ENCODE data around the gene ITPR1. TPM values are rescaled to one million over a fixed set of nuclear protein-coding genes. Genes with fewer than 3 reads are reported as not detected.

The ITPR1 gene
- total RNA-seq, 4 donors from 2014 or later: 15.3 to 50.2 (median 28.7) TPM

- Histone ChIP-seq H3K9me3 (no peaks in the 10 kb centered on the region), H3K27me3 (no peaks in the 10 kb centered on the region), H3K27ac (no peak overlapping the region), H3K4me1 (no peaks in the 10 kb centered on the region), H3K36me3 (peaks cover 0 to 6% (median 1%) of the 10 kb centered on the region in 4 donors), H3K4me3 (no peak overlapping the region)
- in situ Hi-C loops (cut with MboI; ENCODE audit: low pct_ligation_motif_present in 1 of 4, low pct_unique_long_range_greater_than_20kb in 1 of 4, low sequenced_read_pairs in 3 of 4) (no loop called here), intact Hi-C loops (cut with DNase I; ENCODE audit: low total_unique reads) (no loop called here)
- DNase-seq: no peak
- no peak for TF ChIP-seq EP300 (IDR thresholded peaks at IDR 0.05; ENCODE audit: low read depth)
- no peak for TF ChIP-seq CTCF (IDR thresholded peaks at IDR 0.05)
- TF ChIP-seq POLR2AphosphoS5 (IDR thresholded peaks at IDR 0.05): no peak
- TF ChIP-seq POLR2A (IDR thresholded peaks at IDR 0.05): no peak
- 96 to 97% methylated on average over 3 to 10 of the region's 10 CpGs for WGBS, 2 donors (ENCODE audit: low coverage in 1 of 2)
Measured at GRCh38 chr3:4684976-4685375, 191.8 kb downstream of the ITPR1 start.

- Histone ChIP-seq H3K4me3 (no peak overlapping the region), H3K27ac (no peak overlapping the region), H3K36me3 (peaks cover 0 to 11% (median 3%) of the 10 kb centered on the region in 4 donors), H3K27me3 (no peaks in the 10 kb centered on the region), H3K9me3 (peaks cover 0 to 3% of the 10 kb centered on the region in 2 donors), H3K4me1 (no peaks in the 10 kb centered on the region)
- DNase-seq: no peak
- intact Hi-C loops (cut with DNase I; ENCODE audit: low total_unique reads): no loop called here
- 92 to 100% methylated on average over 1 to 10 of the region's 10 CpGs for WGBS, 2 donors (ENCODE audit: low coverage in 1 of 2)
- in situ Hi-C loops (cut with MboI; ENCODE audit: low pct_ligation_motif_present in 1 of 4, low pct_unique_long_range_greater_than_20kb in 1 of 4, low sequenced_read_pairs in 3 of 4): no loop called here
- TF ChIP-seq EP300 (IDR thresholded peaks at IDR 0.05; ENCODE audit: low read depth): no peak
- no peak for TF ChIP-seq POLR2A (IDR thresholded peaks at IDR 0.05)
- no peak for TF ChIP-seq POLR2AphosphoS5 (IDR thresholded peaks at IDR 0.05)
- TF ChIP-seq CTCF (IDR thresholded peaks at IDR 0.05): no peak
Measured at GRCh38 chr3:4685673-4686345, 192.7 kb downstream of the ITPR1 start.

- Histone ChIP-seq H3K27me3 (no peaks in the 10 kb centered on the region), H3K9me3 (peaks cover 0 to 3% of the 10 kb centered on the region in 2 donors), H3K36me3 (peaks cover 0 to 12% (median 3%) of the 10 kb centered on the region in 4 donors), H3K4me3 (no peak overlapping the region), H3K4me1 (no peaks in the 10 kb centered on the region), H3K27ac (no peak overlapping the region)
- no peak for DNase-seq
- intact Hi-C loops (cut with DNase I; ENCODE audit: low total_unique reads): no loop called here
- TF ChIP-seq POLR2A (IDR thresholded peaks at IDR 0.05): no peak
- no peak for TF ChIP-seq CTCF (IDR thresholded peaks at IDR 0.05)
- no peak for TF ChIP-seq POLR2AphosphoS5 (IDR thresholded peaks at IDR 0.05)
- TF ChIP-seq EP300 (IDR thresholded peaks at IDR 0.05; ENCODE audit: low read depth): no peak
- in situ Hi-C loops (cut with MboI; ENCODE audit: low pct_ligation_motif_present in 1 of 4, low pct_unique_long_range_greater_than_20kb in 1 of 4, low sequenced_read_pairs in 3 of 4): no loop called here
- WGBS, 2 donors (ENCODE audit: low coverage in 1 of 2): 82 to 94% methylated on average over 2 to 4 of the region's 4 CpGs
Measured at GRCh38 chr3:4686619-4687018, 193.5 kb downstream of the ITPR1 start.

GRCh38 chr3:4687167-4687566, 194.0 kb downstream of the ITPR1 start:
- Histone ChIP-seq H3K27ac (no peak overlapping the region), H3K27me3 (no peaks in the 10 kb centered on the region), H3K9me3 (peaks cover 0 to 3% of the 10 kb centered on the region in 2 donors), H3K4me1 (no peaks in the 10 kb centered on the region), H3K36me3 (peaks cover 0 to 12% (median 3%) of the 10 kb centered on the region in 4 donors), H3K4me3 (no peak overlapping the region)
- DNase-seq: no peak
- 64 to 66% methylated on average over 4 of the region's 4 CpGs for WGBS, 2 donors (ENCODE audit: low coverage in 1 of 2)
- in situ Hi-C loops (cut with MboI; ENCODE audit: low pct_ligation_motif_present in 1 of 4, low pct_unique_long_range_greater_than_20kb in 1 of 4, low sequenced_read_pairs in 3 of 4) (no loop called here), intact Hi-C loops (cut with DNase I; ENCODE audit: low total_unique reads) (no loop called here)
- TF ChIP-seq CTCF (IDR thresholded peaks at IDR 0.05): no peak
- TF ChIP-seq POLR2A (IDR thresholded peaks at IDR 0.05): no peak
- TF ChIP-seq EP300 (IDR thresholded peaks at IDR 0.05; ENCODE audit: low read depth): no peak
- no peak for TF ChIP-seq POLR2AphosphoS5 (IDR thresholded peaks at IDR 0.05)
